ENCODE measurements around the gene NFAT5.

NFAT5 gene

DNA sequence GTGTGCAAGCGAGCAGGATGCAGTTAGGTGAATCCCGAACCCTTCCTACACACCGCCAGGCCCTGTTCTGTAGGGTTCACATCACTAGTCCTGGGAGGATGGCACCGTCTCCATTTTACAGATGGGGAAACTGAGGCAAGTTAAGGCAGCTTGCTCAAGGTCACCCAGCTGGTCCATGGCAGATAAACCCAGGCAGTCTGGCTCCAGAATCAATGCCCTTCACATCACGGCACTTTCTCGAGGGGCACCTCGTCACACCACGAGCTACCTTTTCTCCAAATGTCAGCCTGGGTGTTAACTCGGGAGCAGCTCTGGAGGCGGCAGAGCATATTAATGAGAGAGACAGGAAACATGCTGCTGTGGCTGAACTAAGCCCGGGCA, 179.5 kb downstream of the NFAT5 start:
- no peaks in the 10 kb centered on the region for H3K4me1 ChIP-seq (ENCODE audit: low read length)
- no peak overlapping the region for H3K27ac ChIP-seq (ENCODE audit: low read length)
- H4K20me1 ChIP-seq (ENCODE audit: insufficient read depth, low read length) = 0 out of 2 replicates have a peak, but pooled peaks cover 6% of the 10 kb centered on the region
- peaks cover 74% of the 10 kb centered on the region for H3K36me3 ChIP-seq (replicated peaks; ENCODE audit: low read depth, low read length)
- no peak overlapping the region for H2AFZ ChIP-seq (ENCODE audit: low read depth, low read length)
- H3K27me3 ChIP-seq (ENCODE audit: low read depth, low read length) = no peaks in the 10 kb centered on the region
- H3K9ac ChIP-seq (ENCODE audit: low read length) = no peak overlapping the region
- no peaks in the 10 kb centered on the region for H3K9me3 ChIP-seq (ENCODE audit: insufficient read depth, low read length)
- no peak overlapping the region for H3K4me2 ChIP-seq (ENCODE audit: low read length)
- TF ChIP-seq EZH2phosphoT487 (IDR thresholded peaks at IDR 0.05; ENCODE audit: low read depth) = no peak
- TF ChIP-seq, protein P1, sequence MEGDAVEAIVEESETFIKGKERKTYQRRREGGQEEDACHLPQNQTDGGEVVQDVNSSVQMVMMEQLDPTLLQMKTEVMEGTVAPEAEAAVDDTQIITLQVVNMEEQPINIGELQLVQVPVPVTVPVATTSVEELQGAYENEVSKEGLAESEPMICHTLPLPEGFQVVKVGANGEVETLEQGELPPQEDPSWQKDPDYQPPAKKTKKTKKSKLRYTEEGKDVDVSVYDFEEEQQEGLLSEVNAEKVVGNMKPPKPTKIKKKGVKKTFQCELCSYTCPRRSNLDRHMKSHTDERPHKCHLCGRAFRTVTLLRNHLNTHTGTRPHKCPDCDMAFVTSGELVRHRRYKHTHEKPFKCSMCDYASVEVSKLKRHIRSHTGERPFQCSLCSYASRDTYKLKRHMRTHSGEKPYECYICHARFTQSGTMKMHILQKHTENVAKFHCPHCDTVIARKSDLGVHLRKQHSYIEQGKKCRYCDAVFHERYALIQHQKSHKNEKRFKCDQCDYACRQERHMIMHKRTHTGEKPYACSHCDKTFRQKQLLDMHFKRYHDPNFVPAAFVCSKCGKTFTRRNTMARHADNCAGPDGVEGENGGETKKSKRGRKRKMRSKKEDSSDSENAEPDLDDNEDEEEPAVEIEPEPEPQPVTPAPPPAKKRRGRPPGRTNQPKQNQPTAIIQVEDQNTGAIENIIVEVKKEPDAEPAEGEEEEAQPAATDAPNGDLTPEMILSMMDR (IDR thresholded peaks at IDR 0.05; ENCODE audit: low read depth, low read length) = no peak
- H3K4me3 ChIP-seq (ENCODE audit: low read length) = no peak overlapping the region
- peaks cover 39% of the 10 kb centered on the region for H3K79me2 ChIP-seq (ENCODE audit: low read length)

DNA sequence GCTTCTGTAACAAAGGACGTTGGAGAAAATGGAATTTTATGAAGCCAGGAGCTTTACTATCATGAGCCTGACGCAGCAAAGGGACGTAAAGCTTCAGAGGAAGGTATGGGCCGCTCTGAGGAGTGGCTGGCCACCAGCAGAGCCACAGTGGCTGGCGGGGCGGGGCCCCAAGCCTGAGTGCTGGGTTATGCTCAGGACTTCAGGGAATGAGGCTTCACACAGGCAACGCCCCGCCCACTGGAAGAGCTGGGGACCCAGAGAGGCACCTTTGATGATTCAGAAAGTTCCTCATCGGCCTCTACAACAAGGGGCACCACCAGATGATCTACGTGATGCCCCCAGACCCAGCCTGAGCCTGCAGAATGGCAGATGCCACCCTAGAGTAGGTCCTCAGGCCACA, 180.2 kb downstream of the NFAT5 start:
- H3K4me1 ChIP-seq (ENCODE audit: low read length) = no peaks in the 10 kb centered on the region
- H3K27me3 ChIP-seq (ENCODE audit: low read depth, low read length) = no peaks in the 10 kb centered on the region
- H3K27ac ChIP-seq (ENCODE audit: low read length) = no peak overlapping the region
- H3K9ac ChIP-seq (ENCODE audit: low read length) = no peak overlapping the region
- H3K4me3 ChIP-seq (ENCODE audit: low read length) = no peak overlapping the region
- no peak overlapping the region for H2AFZ ChIP-seq (ENCODE audit: low read depth, low read length)
- H3K4me2 ChIP-seq (ENCODE audit: low read length) = no peak overlapping the region
- 0 out of 2 replicates have a peak, but pooled peaks cover 6% of the 10 kb centered on the region for H4K20me1 ChIP-seq (ENCODE audit: insufficient read depth, low read length)
- H3K36me3 ChIP-seq (replicated peaks; ENCODE audit: low read depth, low read length) = peaks cover 77% of the 10 kb centered on the region
- peaks cover 47% of the 10 kb centered on the region for H3K79me2 ChIP-seq (ENCODE audit: low read length)
- no peaks in the 10 kb centered on the region for H3K9me3 ChIP-seq (ENCODE audit: insufficient read depth, low read length)
- TF ChIP-seq, protein P1 (IDR thresholded peaks at IDR 0.05; ENCODE audit: low read depth, low read length) = no peak
- no peak for TF ChIP-seq EZH2phosphoT487 (IDR thresholded peaks at IDR 0.05; ENCODE audit: low read depth)

DNA sequence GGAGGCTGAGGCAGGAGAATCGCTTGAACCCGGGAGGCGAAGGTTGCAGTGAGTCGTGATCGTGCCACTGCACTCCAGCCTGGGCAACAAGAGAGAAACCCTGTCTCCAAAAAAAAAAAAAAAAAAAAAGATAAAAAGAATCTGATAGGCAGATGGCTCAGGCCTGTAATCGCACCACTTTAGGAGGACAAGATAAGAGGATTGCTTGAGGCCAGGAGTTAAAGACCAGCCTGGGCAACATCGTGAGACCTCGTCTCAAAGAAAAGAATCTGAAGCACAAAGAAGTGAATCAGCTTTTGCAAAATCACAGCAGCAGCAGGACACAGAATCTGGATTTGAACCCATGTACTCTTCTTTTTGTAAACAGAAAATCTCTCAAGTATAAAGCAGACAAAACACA, 181.3 kb downstream of the NFAT5 start:
- no peak for TF ChIP-seq EZH2phosphoT487 (IDR thresholded peaks at IDR 0.05; ENCODE audit: low read depth)
- TF ChIP-seq, protein P1 (IDR thresholded peaks at IDR 0.05; ENCODE audit: low read depth, low read length) = no peak
- no peak overlapping the region for H3K4me3 ChIP-seq (ENCODE audit: low read length)
- peaks cover 58% of the 10 kb centered on the region for H3K79me2 ChIP-seq (ENCODE audit: low read length)
- no peak overlapping the region for H3K4me2 ChIP-seq (ENCODE audit: low read length)
- no peaks in the 10 kb centered on the region for H3K27me3 ChIP-seq (ENCODE audit: low read depth, low read length)
- H3K27ac ChIP-seq (ENCODE audit: low read length) = no peak overlapping the region
- no peak overlapping the region for H3K9ac ChIP-seq (ENCODE audit: low read length)
- 0 out of 2 replicates have a peak, but pooled peaks cover 6% of the 10 kb centered on the region for H4K20me1 ChIP-seq (ENCODE audit: insufficient read depth, low read length)
- H3K36me3 ChIP-seq (replicated peaks; ENCODE audit: low read depth, low read length) = peaks cover 77% of the 10 kb centered on the region
- no peak overlapping the region for H2AFZ ChIP-seq (ENCODE audit: low read depth, low read length)
- H3K9me3 ChIP-seq (ENCODE audit: insufficient read depth, low read length) = no peaks in the 10 kb centered on the region
- H3K4me1 ChIP-seq (ENCODE audit: low read length) = no peaks in the 10 kb centered on the region

DNA sequence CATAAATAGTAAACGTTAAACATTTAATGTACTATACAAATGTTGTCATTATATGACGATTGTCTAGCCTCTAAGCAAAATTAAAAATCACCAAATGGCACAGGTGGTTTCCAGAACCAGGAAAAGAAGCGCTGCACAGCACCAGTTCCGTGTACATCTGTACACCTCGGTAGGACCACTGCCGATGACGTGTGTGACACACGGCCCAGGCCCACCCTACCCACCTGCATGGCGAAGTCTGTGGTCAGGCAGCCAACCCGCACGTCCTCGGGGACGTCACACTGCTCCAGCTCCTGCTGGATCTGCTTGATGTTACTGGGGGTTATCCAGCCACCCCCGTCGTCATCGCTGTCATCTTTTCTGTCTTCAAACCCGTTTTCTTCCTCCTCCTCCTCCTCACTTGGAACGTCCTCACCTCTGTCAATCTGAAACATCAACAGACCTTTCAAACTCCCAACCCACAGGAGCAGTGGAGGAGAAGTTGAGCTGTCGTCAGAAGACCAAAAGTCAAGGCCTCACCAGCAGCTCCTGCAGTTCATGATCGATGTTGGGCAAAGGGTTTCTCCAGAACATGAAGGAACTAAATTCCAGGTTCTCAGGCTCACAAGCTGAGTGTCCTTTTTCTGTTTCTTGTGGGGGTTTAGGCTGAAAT, 183.1 kb downstream of the NFAT5 start:
- H3K4me2 ChIP-seq (ENCODE audit: low read length) = no peak overlapping the region
- no peak overlapping the region for H3K9ac ChIP-seq (ENCODE audit: low read length)
- H3K27me3 ChIP-seq (ENCODE audit: low read depth, low read length) = no peaks in the 10 kb centered on the region
- no peaks in the 10 kb centered on the region for H3K9me3 ChIP-seq (ENCODE audit: insufficient read depth, low read length)
- no peak for TF ChIP-seq EZH2phosphoT487 (IDR thresholded peaks at IDR 0.05; ENCODE audit: low read depth)
- TF ChIP-seq, protein P1 (IDR thresholded peaks at IDR 0.05; ENCODE audit: low read depth, low read length) = no peak
- peaks cover 4% of the 10 kb centered on the region; the same call in 1 of the 2 replicates for H4K20me1 ChIP-seq (ENCODE audit: insufficient read depth, low read length)
- H2AFZ ChIP-seq (ENCODE audit: low read depth, low read length) = no peak overlapping the region
- peaks cover 75% of the 10 kb centered on the region for H3K79me2 ChIP-seq (ENCODE audit: low read length)
- H3K36me3 ChIP-seq (replicated peaks; ENCODE audit: low read depth, low read length) = peaks cover 72% of the 10 kb centered on the region
- no peak overlapping the region for H3K27ac ChIP-seq (ENCODE audit: low read length)
- H3K4me3 ChIP-seq (ENCODE audit: low read length) = no peak overlapping the region
- peaks cover 7% of the 10 kb centered on the region for H3K4me1 ChIP-seq (ENCODE audit: low read length)
